Fibroblast of the aortic adventitia (primary cell): ENCODE data around the gene SFSWAP. TPM values are rescaled to one million over a fixed set of nuclear protein-coding genes. Genes with fewer than 3 reads are reported as not detected.

Experiments
- DNase-seq: peaks from one replicate; pipeline ENCODE4 v3.0.0-alpha.2; 2010; ENCODE audit warnings: low read depth
- H3K4me3 ChIP-seq: 2 replicates; pipeline ENCODE4 v1.5.1; 2011; ENCODE audit warnings: low read depth, mild to moderate bottlenecking, control low read depth, low read length, moderate library complexity
- CTCF ChIP-seq: IDR thresholded peaks from 2 replicates; pipeline ENCODE4 v1.5.1; 2011; ENCODE audit warnings: mild to moderate bottlenecking, low read length, control low read depth, inconsistent platforms; ENCODE audit not compliant: insufficient read depth
- total RNA-seq: library from RNA; depleted of rRNA; stranded (reverse); fragments of >200 nt; gene quantifications from 2 replicates; pipeline ENCODE4 v1.2.3, GENCODE V29; 2012; ENCODE audit warnings: low replicate concordance

SFSWAP gene
- total RNA-seq, 1 donor: 27.0 TPM

GRCh38 chr12:131758016-131758739 is 47.3 kb downstream of the SFSWAP start:
- TF ChIP-seq CTCF: no peak
- DNase-seq: no peak
- H3K4me3 ChIP-seq: no peak overlapping the region

GRCh38 chr12:131759176-131759575 is 48.3 kb downstream of the SFSWAP start:
- DNase-seq: no peak
- no peak for TF ChIP-seq CTCF
- H3K4me3 ChIP-seq: no peak overlapping the region

GRCh38 chr12:131761638-131762037 is 50.7 kb downstream of the SFSWAP start:
- no peak for DNase-seq
- no peak overlapping the region for H3K4me3 ChIP-seq
- TF ChIP-seq CTCF: no peak

- DNase-seq: peak; percentile 25
- no peak for TF ChIP-seq CTCF
- no peak overlapping the region for H3K4me3 ChIP-seq
Observed at GRCh38 chr12:131764738-131765137, 53.8 kb downstream of the SFSWAP start.

- no peak for TF ChIP-seq CTCF
- no peak for DNase-seq
- H3K4me3 ChIP-seq: no peak overlapping the region
Observed at GRCh38 chr12:131765961-131766360, 55.1 kb downstream of the SFSWAP start.

- no peak overlapping the region for H3K4me3 ChIP-seq
- TF ChIP-seq CTCF: no peak
- DNase-seq: no peak
Observed at GRCh38 chr12:131766382-131767107, 55.7 kb downstream of the SFSWAP start.
